Myocyte (in vitro differentiated cells): ENCODE measurements around the gene CCDC167. TPM values are rescaled to one million over a fixed set of nuclear protein-coding genes. Genes with fewer than 3 reads are reported as not detected.

Experiments used
- DNase-seq: peaks from one replicate; pipeline ENCODE4 v3.0.0-alpha.2; 2012; ENCODE audit warnings: low read depth
- total RNA-seq: library from RNA; depleted of rRNA; stranded (reverse); fragments of >200 nt; gene quantifications from 2 replicates; pipeline ENCODE4 v1.2.3, GENCODE V29; 2014

CCDC167 gene
- total RNA-seq, 1 donor from 2014 or later: 45.9 TPM

GRCh38 chr6:37531026-37531425 is 31.3 kb upstream of the CCDC167 start:
- DNase-seq: no peak

DNA sequence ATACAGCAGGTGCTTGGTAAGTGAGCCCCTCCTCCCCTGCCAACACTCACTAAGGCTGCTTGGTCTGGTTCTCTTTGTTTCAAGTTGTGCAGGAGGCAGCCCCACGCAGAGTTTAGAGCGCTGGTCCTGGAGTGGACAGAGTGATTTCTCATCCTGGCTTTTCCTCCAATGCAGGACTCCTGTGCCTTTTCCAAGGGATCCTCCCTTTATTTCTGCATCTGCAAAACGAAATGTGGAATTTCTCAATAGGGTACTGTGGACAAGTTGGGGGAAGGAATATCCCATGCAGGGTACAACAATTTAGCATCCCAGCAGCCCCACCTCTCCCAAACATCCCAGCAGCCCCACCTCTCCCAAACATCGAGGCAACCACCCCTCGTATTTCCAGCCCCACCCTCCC is 30.6 kb upstream of the CCDC167 start:
- DNase-seq: no peak

GRCh38 chr6:37528541-37528940 is 28.8 kb upstream of the CCDC167 start:
- no peak for DNase-seq

DNA sequence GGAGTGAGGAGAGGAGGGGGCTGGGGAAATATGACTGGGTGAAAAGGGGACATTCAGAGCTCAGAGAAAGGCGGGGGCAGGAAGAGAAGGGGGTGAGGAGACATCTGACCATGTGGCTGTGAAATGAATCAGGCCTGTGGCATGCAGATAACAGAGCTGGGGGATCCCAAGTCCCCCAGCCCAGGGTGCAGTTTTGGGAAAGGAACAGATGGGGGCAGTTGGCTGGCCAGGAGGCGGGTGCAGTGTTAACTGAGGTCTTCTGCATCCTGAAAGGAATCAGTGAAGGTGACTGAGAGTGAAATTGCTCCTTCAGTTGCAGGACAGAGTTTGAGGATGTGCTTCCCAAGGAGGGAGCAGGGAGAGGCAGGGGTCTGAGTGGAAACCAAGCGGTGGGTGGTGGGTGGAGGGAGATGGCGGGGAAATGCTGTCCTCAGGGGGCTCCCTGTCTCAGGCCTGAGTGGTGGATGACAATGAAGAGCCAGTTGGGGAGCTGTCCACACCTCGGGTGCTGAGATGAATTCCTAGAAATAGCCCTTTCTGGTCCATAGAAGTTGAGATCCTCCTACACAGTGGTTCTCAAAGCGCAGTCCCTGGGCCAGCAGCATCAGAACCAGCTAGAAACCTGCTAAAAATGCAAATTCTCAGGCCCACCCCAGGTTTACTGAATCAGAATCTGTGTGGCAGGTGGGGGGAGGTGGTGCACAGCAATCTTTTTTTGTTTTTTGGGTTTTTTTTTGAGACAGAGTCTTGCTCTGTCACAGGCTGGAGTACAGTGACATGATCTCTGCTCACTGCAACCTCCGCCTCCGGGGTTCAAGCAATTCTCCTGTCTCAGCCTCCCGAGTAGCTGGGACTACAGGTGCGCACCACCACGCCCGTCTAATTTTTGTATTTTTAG is 26.0 kb upstream of the CCDC167 start:
- DNase-seq: peak; percentile 63

DNA sequence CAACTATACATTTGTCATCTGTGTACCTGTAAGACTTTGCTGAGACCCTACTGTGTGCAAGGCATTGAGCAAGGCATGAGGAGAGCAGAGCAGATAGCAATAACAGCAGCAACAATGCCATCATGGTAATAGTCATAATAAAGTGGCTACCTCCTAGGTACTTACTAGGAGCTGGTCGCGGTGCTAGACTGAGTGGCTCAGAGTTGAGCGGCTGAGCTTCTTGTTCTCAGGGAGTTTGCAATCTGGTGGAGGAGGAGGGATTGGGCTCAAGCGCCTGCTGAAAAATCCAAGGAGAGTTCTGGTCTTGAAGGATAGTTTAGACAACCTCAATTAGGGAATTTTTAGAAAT is 25.3 kb upstream of the CCDC167 start:
- DNase-seq: no peak

GRCh38 chr6:37524025-37524969 is 24.6 kb upstream of the CCDC167 start:
- DNase-seq: no peak

GRCh38 chr6:37523412-37523811 is 23.7 kb upstream of the CCDC167 start:
- DNase-seq: no peak

GRCh38 chr6:37522836-37523235 is 23.1 kb upstream of the CCDC167 start:
- no peak for DNase-seq

DNA sequence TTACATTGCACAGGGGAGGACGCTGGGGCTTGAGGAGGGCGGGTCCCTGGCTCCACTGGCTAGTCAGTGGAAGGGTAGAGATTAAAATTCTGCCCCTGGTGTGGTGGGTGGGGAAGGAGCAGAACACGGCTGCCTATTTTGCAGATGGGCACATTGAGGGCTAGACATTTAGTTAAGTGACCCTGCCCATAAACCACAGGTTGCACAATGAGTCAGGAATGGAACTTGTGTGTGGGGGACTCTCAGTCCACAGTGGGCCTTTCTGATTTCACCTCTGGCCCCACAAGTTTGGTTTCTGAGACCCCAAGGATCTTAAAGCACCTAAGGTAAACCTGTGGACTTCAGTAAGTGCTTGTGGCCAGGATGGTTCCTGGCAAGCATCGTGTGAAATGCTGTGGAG is 22.0 kb upstream of the CCDC167 start:
- no peak for DNase-seq

DNA sequence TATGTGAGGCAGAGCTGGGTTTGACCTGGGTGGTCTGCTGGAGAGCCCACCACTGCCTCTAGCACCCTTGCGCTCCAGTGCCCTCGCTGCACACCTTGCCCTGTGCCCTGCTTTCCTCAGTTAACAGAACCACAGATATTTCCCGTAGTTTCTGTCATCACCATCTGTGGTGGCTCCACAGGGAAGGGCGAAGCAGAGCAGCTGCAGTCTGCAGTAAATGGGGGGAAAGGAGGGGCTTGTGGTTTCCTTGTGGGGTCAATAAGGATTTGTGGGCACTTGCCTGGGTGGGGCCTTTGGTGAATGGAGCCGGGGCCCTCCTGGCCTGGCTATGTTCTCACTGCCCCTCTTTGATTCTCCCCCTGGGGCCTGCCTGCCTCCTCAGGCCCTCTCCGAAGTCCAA is 21.2 kb upstream of the CCDC167 start:
- DNase-seq: peak; percentile 89

GRCh38 chr6:37519461-37519860 is 19.8 kb upstream of the CCDC167 start:
- DNase-seq: no peak

DNA sequence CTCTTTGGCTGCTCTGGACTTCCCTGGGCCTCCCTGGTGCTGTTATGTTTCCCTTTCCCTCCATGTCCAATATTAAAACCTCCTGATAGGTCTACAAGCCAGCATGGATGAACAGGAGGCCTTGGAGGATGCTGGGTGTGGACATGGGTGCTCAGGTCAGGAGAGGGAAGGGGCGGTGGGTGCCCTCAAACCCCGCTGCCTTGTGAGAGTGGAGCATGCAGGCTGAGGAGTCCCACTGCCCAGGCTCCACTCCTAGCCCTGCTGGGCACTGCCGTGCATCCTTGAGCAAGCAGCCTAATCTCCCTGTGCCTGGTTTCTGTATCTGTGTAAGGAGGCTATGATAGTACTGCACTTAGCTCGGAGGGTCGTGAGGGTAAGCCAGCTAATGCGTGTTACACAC is 18.4 kb upstream of the CCDC167 start:
- DNase-seq: no peak

DNA sequence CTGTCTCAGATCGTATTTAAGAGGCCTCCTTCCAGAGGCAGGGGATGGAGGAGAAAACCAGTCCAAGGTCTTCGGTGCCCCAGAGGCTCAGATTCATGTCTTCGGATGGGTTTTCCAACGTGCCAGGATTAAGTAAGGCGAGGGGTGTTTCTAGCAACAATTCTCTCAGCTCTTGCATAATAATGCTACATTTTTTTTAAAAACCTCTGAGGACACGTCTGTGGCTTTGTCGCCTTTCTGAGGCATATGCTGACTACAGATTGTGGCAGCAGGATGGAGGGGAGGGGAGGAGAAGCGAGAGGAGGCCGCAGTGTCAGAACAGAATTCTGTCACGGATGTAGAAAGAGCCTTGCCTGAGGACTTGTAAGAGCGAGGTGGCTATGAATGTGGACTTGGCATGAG is 17.7 kb upstream of the CCDC167 start:
- no peak for DNase-seq

GRCh38 chr6:37516920-37517405 is 17.3 kb upstream of the CCDC167 start:
- DNase-seq: no peak

DNA sequence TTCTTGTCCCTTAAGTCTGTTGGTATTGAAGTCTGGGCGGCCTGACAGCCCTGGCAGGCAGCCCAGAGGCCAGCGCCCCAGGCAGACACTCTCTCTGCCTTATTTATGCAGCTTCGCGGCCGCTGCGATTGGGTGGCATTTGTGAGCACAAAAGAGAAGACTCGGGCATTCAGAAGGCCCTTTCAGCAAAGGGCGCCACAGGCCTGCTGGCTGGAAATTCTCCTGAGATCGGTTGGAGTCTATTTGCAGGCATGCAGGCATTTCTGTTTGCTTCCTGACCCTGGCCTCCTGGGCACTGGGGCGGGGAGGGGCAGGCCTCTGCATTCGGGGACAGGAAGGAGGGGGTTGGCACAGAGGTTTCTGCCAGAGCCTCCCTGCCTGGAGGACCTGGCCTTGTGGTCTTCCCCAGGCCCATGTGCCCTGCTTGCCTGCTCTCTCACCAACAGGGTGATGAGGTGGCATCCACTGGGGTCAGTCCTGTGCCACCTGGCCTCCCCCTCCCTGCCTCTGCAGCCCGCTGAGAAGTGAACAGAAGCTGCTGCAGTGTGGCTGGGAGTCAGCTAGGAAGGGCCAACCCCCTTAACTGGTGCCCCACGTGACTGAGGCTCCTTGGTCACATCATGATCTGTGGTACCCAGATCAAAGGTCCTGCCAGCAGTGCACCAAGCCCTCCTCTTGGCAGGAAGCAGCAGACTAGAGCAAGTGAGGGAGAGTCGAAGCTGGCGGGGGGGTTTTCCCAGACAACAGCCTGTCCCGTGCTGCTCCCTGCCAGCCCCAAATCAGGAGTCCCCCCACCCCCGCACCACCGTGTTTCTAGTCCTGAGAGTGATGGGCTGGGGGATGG is 16.6 kb upstream of the CCDC167 start:
- no peak for DNase-seq

DNA sequence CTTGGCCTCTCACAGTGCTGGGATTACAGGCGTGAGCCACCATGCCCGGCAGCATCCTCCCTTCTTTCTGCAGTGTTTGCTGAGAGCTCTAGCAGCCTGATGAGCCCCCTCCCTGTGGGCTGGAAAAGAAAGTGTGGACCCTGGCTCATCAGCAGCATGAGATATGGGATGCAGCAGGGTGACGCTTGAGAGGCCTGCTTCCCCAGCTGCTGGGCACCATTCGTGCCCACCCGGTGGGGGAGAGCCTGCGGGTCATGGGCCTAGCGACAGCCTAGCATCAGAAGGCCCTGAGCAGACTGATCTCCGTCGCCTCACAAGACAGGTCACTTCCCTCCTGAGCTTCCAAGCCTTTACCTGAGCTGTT is 16.0 kb upstream of the CCDC167 start:
- no peak for DNase-seq

- DNase-seq: no peak
These were observed 15.1 kb upstream of the CCDC167 start for GRCh38 chr6:37514837-37515236.

DNA sequence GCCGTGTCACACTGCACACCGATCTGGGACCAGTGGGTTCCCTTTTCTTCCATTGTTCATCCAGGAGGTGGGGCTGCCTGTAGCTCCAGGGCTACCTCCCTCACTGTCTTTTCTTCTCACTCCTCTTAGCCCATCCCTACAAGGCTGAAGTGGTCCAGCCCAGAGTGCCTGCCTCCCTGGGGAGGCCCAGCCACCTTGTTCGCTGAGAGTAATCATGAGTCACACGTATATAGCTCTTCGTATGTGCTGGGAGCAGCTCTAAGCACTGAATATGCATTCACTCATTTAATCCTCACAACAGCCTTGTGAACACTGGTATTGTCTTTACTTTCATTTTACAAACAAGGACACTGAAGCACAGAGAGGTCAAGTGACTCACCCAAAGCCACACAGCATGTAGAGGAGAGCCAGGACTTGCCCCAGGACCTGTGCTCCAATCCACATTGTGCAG is 14.7 kb upstream of the CCDC167 start:
- no peak for DNase-seq

DNA sequence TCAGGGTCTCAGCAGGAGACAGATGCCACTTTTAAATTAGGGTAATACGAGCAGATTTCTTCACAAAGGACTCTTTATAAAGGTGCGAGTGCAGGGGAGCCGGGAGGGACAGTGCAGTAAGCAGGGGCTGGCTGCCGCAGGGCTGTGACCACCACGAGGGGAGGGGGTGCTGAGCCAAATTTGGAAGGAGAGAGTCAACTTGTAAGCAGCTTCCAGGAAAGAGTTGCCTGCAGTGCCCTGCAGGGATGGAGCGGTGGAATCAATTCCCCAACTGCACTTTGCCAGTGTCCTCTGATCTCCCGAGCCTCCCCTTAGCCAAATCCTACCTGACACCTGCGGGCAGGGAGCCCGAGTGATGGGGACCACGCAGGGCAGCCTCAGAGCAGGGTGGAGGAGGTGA is 13.9 kb upstream of the CCDC167 start:
- DNase-seq: no peak

- DNase-seq: no peak
These were observed 13.5 kb upstream of the CCDC167 start for GRCh38 chr6:37513155-37513554.

- no peak for DNase-seq
These were observed 12.8 kb upstream of the CCDC167 start for GRCh38 chr6:37512400-37513011.
